HL-60 (cell line): ENCODE data around the gene LYSMD2.

ENCODE experiments used
- DNase-seq, 2 experiments: peaks; one replicate each; pipeline ENCODE4 v3.0.0-alpha.2; 2010 to 2020; ENCODE audit warnings: low read depth in 1 of 2, low spot score in 1 of 2
- H3K27ac ChIP-seq: fragments of 250-450 bp; sonication (Bioruptor Pico); replicated peaks from 2 replicates; pipeline ENCODE4 v1.5.1; 2020; ENCODE audit warnings: mild to moderate bottlenecking, moderate library complexity
- H3K27me3 ChIP-seq: fragments of 250-450 bp; sonication (Bioruptor Pico); 2 replicates; pipeline ENCODE4 v1.5.1; 2021; ENCODE audit warnings: mild to moderate bottlenecking, moderate library complexity; ENCODE audit not compliant: insufficient read depth, poor library complexity, severe bottlenecking
- H3K4me3 ChIP-seq: replicated peaks from 2 replicates; pipeline ENCODE4 v1.5.1; 2011; ENCODE audit warnings: mild to moderate bottlenecking, control low read depth, low read length; ENCODE audit not compliant: insufficient read depth
- GABPA ChIP-seq: IDR thresholded peaks from 2 replicates; pipeline ENCODE4 v1.6.1; 2012; ENCODE audit warnings: low read depth
- POLR2AphosphoS5 ChIP-seq: IDR thresholded peaks from 2 replicates; pipeline ENCODE4 v1.6.1; 2012; ENCODE audit warnings: low read depth
- SPI1 ChIP-seq: IDR thresholded peaks from 2 replicates; pipeline ENCODE4 v1.6.1; 2012; ENCODE audit warnings: low read depth, mild to moderate bottlenecking, borderline replicate concordance
- TF ChIP-seq, protein P1 (sequence below): IDR thresholded peaks from 2 replicates; pipeline ENCODE4 v1.6.1; 2012; ENCODE audit warnings: low read depth; ENCODE audit not compliant: insufficient replicate concordance
- TF ChIP-seq, protein P2 (sequence below): IDR thresholded peaks from one replicate; pipeline ENCODE4 v1.5.1; 2011; ENCODE audit warnings: low read length, control low read depth, inconsistent platforms; ENCODE audit not compliant: insufficient read depth

LYSMD2 gene

DNA sequence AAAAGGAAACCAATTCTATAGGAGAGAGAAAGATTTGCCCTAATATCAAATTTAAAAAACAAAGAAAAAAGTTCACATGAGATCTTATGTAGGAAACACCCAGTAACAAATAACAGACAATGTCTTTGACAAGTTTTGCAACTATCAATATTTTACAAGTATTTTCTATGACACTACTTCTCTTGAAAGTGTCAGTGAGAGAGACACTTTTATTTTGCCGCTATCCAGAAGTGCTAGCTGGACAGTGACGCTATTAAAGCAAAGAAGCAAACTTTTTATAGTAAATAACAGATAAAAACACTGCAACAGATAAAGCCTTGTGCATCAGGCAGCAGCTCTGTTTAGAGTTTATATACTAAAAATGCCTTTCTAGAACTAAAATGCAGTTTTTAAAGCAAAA lies 13.3 kb downstream of the LYSMD2 start:
- Histone ChIP-seq H3K27ac (no peak overlapping the region), H3K4me3 (no peak overlapping the region), H3K27me3 (no peaks in the 10 kb centered on the region)
- no peak for DNase-seq
- TF ChIP-seq POLR2AphosphoS5: no peak
- no peak for TF ChIP-seq SPI1
- TF ChIP-seq, protein P1, sequence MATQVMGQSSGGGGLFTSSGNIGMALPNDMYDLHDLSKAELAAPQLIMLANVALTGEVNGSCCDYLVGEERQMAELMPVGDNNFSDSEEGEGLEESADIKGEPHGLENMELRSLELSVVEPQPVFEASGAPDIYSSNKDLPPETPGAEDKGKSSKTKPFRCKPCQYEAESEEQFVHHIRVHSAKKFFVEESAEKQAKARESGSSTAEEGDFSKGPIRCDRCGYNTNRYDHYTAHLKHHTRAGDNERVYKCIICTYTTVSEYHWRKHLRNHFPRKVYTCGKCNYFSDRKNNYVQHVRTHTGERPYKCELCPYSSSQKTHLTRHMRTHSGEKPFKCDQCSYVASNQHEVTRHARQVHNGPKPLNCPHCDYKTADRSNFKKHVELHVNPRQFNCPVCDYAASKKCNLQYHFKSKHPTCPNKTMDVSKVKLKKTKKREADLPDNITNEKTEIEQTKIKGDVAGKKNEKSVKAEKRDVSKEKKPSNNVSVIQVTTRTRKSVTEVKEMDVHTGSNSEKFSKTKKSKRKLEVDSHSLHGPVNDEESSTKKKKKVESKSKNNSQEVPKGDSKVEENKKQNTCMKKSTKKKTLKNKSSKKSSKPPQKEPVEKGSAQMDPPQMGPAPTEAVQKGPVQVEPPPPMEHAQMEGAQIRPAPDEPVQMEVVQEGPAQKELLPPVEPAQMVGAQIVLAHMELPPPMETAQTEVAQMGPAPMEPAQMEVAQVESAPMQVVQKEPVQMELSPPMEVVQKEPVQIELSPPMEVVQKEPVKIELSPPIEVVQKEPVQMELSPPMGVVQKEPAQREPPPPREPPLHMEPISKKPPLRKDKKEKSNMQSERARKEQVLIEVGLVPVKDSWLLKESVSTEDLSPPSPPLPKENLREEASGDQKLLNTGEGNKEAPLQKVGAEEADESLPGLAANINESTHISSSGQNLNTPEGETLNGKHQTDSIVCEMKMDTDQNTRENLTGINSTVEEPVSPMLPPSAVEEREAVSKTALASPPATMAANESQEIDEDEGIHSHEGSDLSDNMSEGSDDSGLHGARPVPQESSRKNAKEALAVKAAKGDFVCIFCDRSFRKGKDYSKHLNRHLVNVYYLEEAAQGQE: no peak
- TF ChIP-seq, protein P2, sequence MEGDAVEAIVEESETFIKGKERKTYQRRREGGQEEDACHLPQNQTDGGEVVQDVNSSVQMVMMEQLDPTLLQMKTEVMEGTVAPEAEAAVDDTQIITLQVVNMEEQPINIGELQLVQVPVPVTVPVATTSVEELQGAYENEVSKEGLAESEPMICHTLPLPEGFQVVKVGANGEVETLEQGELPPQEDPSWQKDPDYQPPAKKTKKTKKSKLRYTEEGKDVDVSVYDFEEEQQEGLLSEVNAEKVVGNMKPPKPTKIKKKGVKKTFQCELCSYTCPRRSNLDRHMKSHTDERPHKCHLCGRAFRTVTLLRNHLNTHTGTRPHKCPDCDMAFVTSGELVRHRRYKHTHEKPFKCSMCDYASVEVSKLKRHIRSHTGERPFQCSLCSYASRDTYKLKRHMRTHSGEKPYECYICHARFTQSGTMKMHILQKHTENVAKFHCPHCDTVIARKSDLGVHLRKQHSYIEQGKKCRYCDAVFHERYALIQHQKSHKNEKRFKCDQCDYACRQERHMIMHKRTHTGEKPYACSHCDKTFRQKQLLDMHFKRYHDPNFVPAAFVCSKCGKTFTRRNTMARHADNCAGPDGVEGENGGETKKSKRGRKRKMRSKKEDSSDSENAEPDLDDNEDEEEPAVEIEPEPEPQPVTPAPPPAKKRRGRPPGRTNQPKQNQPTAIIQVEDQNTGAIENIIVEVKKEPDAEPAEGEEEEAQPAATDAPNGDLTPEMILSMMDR: no peak
- TF ChIP-seq GABPA: no peak

DNA sequence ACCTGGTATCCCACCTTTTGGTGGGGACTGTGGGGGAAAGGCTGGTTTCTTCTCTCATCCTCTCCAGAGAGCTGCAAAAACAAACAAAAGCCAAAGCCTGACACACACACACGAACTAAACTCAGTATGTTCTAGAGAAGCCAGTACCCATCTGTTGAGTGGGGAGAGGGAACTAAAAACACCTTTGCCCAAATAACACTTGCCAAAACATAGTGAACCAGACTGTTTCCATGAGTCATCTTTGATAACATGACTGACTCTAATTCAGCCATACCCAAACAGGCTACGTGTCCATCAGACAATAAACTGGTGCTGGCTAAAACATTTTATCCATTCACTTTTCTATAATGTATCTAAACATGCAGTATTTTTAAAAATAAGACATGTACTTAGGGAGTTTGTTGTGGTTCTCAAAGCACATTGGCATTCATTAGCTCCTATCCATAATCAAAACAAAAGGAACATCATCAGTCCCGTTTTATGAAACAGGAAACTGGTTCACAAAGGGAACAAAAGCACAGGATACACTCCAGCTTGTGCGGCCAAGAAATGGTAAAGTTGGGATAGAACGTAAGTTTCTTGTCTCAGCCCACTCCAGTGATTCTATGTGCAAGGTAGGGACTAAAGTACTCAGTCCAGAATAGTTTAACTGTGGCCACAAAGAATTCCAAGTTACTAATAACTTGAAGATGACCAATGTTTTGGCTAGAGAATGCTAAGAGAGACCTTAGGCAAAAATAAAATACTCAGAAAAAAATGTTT lies 16.1 kb downstream of the LYSMD2 start:
- no peaks in the 10 kb centered on the region for H3K27me3 ChIP-seq
- H3K27ac ChIP-seq: no peak overlapping the region
- DNase-seq: no peak
- no peak overlapping the region for H3K4me3 ChIP-seq
- TF ChIP-seq POLR2AphosphoS5: no peak
- no peak for TF ChIP-seq SPI1
- TF ChIP-seq, protein P1: no peak
- TF ChIP-seq, protein P2: no peak
- TF ChIP-seq GABPA: no peak

DNA sequence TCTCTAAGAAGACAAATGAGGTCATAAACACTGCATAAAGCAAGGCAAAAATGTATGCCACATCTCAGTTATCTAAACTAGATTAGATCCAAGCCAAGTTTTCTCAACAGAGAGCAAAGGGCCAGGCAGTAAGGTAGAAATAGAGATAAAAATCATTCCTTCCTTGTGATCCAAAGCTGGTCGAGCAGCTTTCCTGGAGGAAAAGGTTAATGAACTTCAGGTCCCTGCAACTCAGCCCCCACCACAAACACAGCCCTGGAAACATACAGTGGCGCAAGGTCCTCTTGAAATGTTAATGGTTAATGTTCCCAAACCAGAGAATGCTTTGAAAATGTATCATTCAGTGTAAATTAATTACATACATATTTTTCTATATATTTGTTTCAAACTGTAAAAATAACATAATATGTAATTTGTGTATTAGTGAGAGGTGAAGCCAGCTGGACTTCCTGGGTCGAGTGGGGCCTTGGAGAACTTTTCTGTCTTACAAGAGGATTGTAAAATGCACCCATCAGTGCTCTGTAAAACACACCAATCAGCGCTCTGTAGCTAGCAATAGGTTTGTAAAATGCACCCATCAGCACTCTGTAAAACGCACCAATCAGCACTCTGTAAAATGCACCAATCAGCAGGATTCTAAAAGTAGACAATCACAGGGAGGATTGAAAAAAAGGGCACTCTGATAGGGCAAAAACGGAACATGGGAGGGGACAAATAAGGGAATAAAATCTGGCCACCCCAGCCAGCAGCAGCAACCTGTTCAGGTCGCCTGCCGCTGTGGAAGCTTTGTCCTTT lies 17.1 kb downstream of the LYSMD2 start:
- DNase-seq: no peak
- Histone ChIP-seq H3K27me3 (no peaks in the 10 kb centered on the region), H3K4me3 (no peak overlapping the region), H3K27ac (no peak overlapping the region)
- TF ChIP-seq GABPA (no peak), POLR2AphosphoS5 (no peak), SPI1 (no peak)
- TF ChIP-seq, protein P2: no peak
- TF ChIP-seq, protein P1: no peak
